SW 1271 (cell line): ENCODE data around the gene PDE2A.
A peak's percentile ranks its signal among the peaks of the same experiment; 100 is the strongest.

ENCODE experiments used
- DNase-seq, 2 experiments: peaks; one replicate each; lab custom pipeline; 2025; lab: John Stamatoyannopoulos, UW

The PDE2A gene

GRCh38 chr11:72704783-72705265, 30.6 kb upstream of the PDE2A start:
- no peak for DNase-seq

DNA sequence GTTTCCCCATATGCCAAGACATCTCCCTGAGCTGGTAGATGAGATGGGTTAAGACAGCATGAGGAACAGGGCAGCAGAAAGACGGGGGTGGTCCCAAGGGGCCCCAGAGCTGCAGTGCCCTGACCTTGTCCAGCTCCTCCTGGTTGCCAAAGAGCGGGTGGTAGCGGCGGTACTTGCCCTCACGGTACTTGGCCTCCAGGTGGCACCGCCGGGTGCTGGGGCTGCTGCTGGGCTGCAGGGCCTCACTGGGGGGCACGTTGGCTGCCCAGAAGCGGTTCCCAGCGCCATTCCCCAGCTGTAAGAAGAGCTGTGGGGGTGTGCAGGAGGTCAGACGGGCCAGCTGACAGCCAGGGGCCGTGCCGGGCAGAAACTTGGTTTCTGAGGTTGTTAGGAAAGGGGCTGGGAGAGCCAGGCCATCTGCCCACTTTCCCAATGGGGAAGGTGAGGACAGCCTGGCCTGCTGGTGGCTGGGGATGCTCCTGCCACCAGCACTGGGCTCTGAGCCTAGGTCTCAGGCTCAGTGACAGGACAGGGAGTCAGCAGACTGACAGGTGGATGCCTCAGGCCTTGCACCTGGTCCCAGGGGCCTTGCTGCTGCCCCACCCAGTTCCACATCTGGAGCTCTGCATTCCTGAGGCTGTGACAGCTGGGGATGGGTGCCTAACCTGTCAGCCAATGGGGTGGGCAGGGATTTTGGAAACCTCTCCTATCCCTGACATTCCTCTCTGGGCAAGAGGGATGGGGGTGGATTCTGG, 30.0 kb upstream of the PDE2A start:
- DNase-seq, result no peak

- DNase-seq, result no peak
Observed at GRCh38 chr11:72703267-72704008, 29.2 kb upstream of the PDE2A start.

- DNase-seq, result no peak
Observed at GRCh38 chr11:72702577-72703241, 28.5 kb upstream of the PDE2A start.

DNA sequence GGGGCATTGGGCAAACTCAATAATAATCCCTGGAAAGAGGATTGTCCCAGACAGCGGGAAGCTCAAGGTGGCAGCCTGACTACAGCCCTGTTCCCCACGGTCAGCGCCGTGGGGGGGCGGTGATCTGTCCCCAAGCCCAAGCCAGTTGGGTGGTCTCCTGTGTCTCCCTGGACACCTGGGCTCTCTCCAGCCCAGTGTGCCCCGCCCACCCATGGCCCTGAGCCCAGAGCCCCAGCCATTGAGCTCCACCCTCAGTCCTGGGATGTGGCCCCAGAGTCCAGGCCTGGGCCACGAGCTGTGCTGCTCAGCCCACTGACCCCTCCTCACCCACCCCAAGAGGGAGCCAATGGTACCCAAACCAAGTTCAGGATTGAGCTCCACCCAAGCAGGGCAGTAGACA, 27.9 kb upstream of the PDE2A start:
- DNase-seq, result no peak

DNA sequence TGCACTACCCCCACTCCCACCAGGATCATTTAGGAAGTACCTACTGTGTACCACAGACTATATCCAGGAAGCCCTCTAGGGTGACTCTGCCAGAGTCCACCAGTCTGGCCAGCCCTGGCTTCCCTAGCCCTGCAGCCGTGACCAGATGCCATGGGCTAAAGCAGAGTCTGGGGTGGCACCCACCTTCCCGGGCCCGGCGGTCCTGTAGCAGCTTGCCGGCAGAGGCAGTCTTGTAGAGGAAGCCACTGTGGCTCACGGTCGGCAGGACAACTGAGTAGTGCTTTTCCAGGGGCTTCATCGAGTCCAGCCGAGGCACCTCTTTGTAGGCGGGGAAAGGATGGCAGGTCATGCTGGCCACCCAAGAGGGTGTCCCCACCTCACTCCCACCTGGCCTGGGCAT, 27.2 kb upstream of the PDE2A start:
- DNase-seq, result no peak

DNA sequence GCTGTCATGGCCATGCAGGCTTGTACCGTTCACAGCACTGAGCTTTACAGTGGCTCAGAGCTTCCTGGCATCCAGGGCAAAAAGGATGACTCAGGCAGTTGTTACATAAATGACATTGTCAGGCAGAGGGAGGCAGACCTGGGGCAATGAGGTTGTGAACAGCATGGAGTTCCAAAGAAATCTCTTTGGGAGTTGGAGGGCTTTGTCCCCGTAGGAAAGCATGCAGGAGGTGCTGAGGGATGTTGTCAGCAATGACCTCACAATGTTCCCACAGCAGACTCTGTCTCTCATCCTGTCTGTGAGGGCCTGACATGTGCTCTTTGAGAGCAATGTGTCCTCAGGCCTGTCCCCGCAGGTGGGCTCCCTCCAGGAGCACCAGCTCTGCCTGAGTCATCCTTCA, 25.9 kb upstream of the PDE2A start:
- peak in 1 of 2 experiments; percentile 17 for DNase-seq

DNA sequence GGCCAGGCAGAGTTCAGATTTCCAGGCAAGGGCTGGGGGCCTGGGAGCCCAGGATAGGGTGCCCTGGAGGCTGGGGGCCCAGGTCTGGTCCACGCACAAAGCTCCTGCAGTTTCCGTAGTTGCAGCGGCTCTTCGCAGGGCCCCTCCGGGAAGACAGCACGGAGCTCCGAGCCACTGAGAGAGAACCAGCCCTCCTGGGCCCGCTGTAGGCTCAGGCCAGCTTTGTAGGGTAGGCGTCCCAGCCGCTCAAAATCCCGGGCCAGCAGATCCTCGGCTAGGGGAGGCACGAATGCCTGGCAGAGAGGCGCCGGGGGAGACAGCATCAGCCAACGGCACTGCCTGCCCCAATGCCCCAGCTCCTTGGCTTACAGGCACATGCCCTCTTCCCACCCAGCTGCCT, 23.6 kb upstream of the PDE2A start:
- DNase-seq, result no peak

- DNase-seq, result no peak
Observed at GRCh38 chr11:72696866-72697700, 22.9 kb upstream of the PDE2A start.

DNA sequence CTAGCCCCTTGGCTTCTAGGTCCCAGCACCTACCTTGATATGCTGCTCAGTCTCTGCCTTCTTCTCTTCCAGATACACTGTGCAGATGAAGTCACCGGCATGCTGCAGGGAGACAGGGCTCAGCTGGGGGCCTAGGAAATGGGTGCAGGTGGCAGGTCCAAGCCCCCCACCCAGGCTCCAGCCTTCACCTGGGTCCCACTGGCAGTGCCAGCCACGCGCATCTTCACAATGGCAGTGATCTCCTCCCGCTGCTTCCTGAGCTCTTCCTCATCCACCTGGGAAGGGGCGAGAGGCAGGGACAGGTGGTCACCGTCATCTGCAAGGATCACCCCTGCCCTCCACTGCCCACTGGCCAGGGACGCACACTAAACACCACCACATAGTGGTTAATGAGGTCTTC, 21.1 kb upstream of the PDE2A start:
- no peak for DNase-seq

GRCh38 chr11:72693271-72693968, 19.2 kb upstream of the PDE2A start:
- DNase-seq, result no peak

- no peak for DNase-seq
Observed at GRCh38 chr11:72692498-72693237, 18.4 kb upstream of the PDE2A start.

DNA sequence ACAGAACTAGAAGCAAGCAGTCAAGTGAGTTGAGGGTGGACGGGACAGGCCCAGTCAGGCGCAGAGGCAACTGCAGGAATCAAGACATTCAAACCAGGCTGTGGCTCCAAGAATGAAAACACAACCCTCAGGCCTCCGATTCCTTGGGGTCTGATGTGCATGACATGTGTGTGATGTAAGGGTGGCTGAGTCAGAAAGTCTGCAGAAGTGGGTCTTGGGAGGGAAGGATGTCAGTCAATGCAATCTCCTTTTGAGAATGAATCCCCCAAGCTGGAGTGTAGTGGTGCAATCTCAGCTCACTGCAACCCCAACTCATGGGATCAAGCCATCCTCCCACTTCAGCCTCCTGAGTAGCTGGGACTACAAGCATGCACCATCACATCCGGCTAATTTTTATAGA, 15.9 kb upstream of the PDE2A start:
- DNase-seq, result no peak

- DNase-seq, result no peak
Observed at GRCh38 chr11:72688929-72689328, 14.7 kb upstream of the PDE2A start.

GRCh38 chr11:72688486-72688885, 14.3 kb upstream of the PDE2A start:
- DNase-seq, result no peak

GRCh38 chr11:72687326-72687725, 13.1 kb upstream of the PDE2A start:
- no peak for DNase-seq

GRCh38 chr11:72686639-72687220, 12.5 kb upstream of the PDE2A start:
- DNase-seq, result no peak

DNA sequence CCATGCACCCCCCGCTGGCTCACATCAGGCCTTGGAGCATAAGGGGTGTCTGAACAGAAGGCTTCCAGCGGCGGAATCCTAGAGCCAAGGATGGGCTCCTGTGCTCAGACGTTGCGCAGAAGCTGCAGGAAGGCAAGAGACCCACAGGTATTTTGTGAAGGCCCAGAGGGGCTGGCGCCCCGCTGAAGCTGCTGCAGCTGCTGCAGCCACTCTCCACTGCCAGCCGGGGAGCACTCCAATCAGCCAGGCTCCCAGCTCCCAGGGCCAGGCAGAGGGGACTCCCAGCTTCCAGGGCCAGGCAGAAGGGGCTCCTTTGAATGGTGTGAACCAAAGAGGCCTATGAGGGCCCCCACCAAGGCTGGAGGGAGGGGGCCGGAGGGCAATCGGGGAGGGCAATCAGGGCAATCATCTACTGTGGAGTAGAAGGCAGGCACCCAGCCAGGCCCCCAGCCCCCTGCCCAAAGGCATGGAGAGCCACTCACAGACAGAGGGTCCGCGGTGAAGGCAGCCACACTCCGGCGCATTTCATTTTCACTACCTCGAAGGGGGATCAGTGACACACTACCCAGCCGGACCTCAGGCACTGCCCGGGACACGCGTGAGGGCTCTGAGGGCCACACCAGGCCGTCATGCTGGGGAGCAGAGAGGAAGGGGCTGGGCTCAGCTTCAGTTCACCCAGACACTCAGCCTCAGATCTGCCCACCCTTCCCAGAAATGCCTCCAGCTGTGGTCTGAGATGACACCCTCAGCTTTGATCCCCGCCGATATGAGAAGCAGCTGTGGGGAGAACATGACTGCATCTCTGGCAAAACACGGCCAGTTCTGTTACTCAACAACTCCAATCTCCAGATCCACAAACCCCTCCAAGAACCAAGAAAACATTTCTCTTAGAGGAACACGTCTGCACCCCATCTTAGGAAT, 11.6 kb upstream of the PDE2A start:
- no peak for DNase-seq

- DNase-seq, result peak; percentile 68
Observed at GRCh38 chr11:72684236-72684912, 10.2 kb upstream of the PDE2A start.
